ENCODE data around the gene TSNAX.

The TSNAX gene

GRCh38 chr1:231601824-231602672 lies 73.6 kb downstream of the TSNAX start:
- DNase-seq (ENCODE audit: low read depth, low spot score), result no peak

- DNase-seq (ENCODE audit: low read depth, low spot score), result no peak
Measured at GRCh38 chr1:231602673-231602984, 74.2 kb downstream of the TSNAX start.

- DNase-seq (ENCODE audit: low read depth, low spot score), result no peak
Measured at GRCh38 chr1:231603598-231604275, 75.3 kb downstream of the TSNAX start.

DNA sequence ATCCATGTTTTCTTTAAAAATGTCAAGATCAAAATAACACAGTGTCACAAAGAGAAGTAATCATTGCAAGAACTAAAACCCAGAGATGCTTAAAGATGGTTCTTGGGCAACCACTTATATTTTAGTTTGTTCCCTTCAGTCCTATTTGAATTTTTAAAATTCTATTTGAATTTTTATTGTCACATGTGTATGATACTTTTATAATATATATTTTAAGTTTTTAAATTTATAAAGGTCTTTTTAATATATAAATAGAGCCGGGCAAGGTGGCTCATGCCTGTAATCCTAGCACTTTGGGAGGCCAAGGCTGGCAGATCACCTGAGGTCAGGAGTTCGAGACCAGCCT lies 75.8 kb downstream of the TSNAX start:
- no peak for DNase-seq (ENCODE audit: low read depth, low spot score)

GRCh38 chr1:231605149-231606100 lies 77.0 kb downstream of the TSNAX start:
- no peak for DNase-seq (ENCODE audit: low read depth, low spot score)

DNA sequence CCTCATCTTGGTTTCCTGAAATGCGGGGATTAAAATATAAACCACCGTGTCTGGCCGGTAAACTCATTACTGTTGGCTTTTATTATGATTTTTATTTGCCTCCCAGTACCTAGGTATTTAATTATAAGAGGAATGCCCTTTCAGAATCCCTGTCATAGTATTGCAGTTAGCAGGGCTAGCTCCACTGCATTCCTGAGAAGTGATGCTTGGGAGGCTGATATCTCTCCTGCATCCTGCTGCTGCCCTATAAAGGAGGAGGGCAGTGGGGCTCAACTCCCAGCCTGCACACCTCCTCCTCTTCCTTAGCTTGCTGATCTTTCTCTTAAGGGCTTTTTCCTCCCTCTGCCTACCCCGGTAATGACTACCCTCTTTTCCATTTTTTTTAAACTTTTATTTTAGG lies 78.2 kb downstream of the TSNAX start:
- DNase-seq (ENCODE audit: low read depth, low spot score), result no peak

DNA sequence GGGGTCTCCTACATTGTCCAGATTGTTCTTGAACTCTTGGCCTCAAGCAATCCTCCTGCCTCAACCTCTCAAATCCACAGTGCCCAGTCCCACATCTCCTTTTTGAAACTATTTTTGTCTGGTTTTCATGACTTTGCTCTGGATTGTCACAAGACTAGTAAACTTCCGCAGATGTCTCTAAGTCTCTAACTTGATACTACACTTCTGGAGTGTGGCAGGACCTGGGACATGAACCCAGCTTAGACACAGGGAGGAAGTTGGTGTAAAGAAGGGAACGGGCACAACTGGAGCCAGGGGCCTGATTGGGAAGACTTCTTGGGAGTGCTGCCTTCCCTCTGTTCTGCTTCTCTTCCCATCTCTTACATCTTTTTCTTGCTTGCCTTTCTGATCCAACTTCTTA lies 81.9 kb downstream of the TSNAX start:
- no peak for DNase-seq (ENCODE audit: low read depth, low spot score)

DNA sequence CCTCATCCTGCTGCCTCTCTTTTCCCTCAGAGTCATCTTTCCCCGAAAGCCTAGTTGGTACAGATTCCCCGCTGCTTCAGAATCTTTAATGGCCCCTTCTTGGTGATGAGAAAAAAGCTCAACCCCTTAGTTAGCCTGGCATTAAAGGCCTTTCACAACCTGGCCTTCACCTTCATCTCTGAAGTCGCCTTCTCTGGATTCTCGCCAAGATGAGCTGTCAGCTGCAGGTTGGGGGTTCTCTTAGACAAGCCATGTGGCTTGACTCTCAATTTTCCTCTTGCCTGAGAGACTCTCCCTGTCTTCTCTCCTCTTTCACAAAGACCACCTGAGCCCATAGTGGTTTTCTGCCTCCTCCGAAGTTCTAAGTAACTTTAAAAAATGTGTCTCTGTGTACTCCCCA lies 82.6 kb downstream of the TSNAX start:
- no peak for DNase-seq (ENCODE audit: low read depth, low spot score)

- no peak for DNase-seq (ENCODE audit: low read depth, low spot score)
Measured at GRCh38 chr1:231611851-231612250, 83.4 kb downstream of the TSNAX start.

GRCh38 chr1:231612393-231613089 lies 84.1 kb downstream of the TSNAX start:
- no peak for DNase-seq (ENCODE audit: low read depth, low spot score)

GRCh38 chr1:231613419-231614349 lies 85.2 kb downstream of the TSNAX start:
- DNase-seq (ENCODE audit: low read depth, low spot score), result no peak

All from smooth muscle cell of the brain vasculature (primary cell).